Measurements from ENCODE around the gene MINDY4. TPM values are rescaled to one million over a fixed set of nuclear protein-coding genes. Genes with fewer than 3 reads are reported as not detected.
"Not testable (repeated sequence)": the region's sequence is repeated elsewhere in the genome, so short reads cannot be mapped to it uniquely, and the experiment has no call there.

MINDY4 gene
- total RNA-seq, 1 donor from 2014 or later, result 8.4 TPM

DNA sequence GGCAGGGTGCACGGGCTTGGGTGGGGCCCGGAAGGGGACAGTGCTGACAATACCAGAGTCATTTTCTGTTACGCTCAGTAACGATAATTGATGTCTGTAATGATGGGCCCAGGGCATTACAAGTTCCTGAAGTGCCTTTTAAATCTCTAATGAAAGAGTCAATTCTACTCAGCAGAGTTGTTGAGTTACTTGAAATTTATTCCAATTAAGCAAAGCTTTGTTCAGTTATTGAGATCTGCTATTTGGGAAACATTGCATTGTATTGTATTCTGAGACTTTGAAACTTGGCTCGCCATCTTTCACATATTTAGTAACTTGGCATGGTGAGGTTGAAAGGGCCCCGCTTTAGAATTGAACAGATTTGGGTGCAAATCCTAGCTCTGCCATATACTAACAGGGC lies 34.7 kb downstream of the MINDY4 start:
- Mint-ChIP-seq H3K4me1 (ENCODE audit: unreplicated experiment) (peaks cover 6% of the 10 kb centered on the region), H3K27me3 (no peaks in the 10 kb centered on the region), H3K36me3 (peaks cover 10% of the 10 kb centered on the region), H3K27ac (no peak overlapping the region), H3K9me3 (no peaks in the 10 kb centered on the region), H3K4me3 (no peak overlapping the region)
- TF ChIP-seq, protein P1, sequence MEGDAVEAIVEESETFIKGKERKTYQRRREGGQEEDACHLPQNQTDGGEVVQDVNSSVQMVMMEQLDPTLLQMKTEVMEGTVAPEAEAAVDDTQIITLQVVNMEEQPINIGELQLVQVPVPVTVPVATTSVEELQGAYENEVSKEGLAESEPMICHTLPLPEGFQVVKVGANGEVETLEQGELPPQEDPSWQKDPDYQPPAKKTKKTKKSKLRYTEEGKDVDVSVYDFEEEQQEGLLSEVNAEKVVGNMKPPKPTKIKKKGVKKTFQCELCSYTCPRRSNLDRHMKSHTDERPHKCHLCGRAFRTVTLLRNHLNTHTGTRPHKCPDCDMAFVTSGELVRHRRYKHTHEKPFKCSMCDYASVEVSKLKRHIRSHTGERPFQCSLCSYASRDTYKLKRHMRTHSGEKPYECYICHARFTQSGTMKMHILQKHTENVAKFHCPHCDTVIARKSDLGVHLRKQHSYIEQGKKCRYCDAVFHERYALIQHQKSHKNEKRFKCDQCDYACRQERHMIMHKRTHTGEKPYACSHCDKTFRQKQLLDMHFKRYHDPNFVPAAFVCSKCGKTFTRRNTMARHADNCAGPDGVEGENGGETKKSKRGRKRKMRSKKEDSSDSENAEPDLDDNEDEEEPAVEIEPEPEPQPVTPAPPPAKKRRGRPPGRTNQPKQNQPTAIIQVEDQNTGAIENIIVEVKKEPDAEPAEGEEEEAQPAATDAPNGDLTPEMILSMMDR (conservative IDR thresholded peaks at IDR 0.05), result no peak
- DNase-seq (ENCODE audit: extremely low spot score, unreplicated experiment), result no peak

DNA sequence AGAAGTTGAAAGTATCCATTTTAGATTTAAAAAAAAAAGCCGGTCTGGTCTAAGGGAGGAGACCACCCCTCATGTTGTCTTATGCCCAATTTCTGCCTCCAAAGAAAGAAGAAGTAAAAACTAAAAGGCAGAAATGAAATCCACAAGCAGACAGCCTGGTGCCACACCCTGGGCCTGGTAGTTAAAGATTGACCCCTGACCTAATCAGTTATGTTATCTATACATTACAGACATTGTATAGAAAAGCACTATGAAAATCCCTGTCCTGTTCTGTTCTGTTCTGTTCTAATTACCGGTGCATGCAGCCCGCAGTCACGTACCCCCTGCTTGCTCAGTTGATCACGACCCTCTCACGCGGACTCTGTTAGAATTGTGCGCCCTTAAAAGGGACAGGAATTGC lies 36.3 kb downstream of the MINDY4 start:
- H3K4me1 Mint-ChIP-seq (ENCODE audit: unreplicated experiment); H3K27me3 Mint-ChIP-seq; H3K27ac Mint-ChIP-seq; DNase-seq (ENCODE audit: extremely low spot score, unreplicated experiment); H3K4me3 Mint-ChIP-seq; H3K9me3 Mint-ChIP-seq: not testable (repeated sequence)
- peaks cover 15% of the 10 kb centered on the region for H3K36me3 Mint-ChIP-seq

DNA sequence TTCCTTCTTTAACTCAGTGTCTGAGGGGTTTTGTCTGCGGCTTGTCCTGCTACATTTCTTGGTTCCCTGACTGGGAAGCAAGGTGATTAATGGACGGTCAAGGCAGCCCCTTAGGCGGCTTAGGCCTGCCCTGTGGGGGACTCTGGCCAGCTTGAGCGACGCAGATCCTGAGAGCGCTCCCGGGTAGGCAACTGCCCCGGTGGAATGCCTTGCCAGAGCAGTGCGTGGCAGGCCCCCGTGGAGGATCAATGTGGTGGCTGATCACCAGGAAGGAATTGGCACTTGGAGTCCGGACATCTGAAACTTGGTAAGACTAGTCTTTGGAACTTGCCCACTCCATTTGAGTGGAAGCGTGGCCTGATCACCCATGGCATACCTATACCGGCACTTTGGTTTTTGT lies 36.7 kb downstream of the MINDY4 start:
- H3K36me3 Mint-ChIP-seq, result peaks cover 14% of the 10 kb centered on the region
- H3K4me1 Mint-ChIP-seq (ENCODE audit: unreplicated experiment); H3K9me3 Mint-ChIP-seq; DNase-seq (ENCODE audit: extremely low spot score, unreplicated experiment); H3K27me3 Mint-ChIP-seq; H3K4me3 Mint-ChIP-seq; H3K27ac Mint-ChIP-seq: not testable (repeated sequence)

DNA sequence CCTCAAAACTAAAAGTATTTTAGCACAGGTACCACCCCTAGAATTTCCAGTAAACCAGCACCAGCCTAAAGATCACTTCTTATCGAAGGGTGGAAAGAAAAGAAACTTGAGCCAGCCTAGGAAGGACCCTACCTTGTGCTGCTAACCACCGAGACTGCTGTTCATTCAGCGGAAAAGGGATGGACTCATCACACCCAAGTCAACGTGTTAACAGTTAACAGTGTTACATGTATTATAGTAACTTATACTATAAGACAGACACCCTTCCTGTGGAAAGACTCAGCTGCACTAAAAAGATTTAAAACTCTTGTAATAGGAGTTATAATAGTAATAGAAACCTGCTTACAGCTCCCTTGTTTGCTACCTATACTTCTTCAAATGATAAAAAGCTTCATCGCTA lies 39.8 kb downstream of the MINDY4 start:
- TF ChIP-seq, protein P1 (conservative IDR thresholded peaks at IDR 0.05), result no peak
- peaks cover 10% of the 10 kb centered on the region for H3K36me3 Mint-ChIP-seq
- H3K4me1 Mint-ChIP-seq (ENCODE audit: unreplicated experiment), result no peaks in the 10 kb centered on the region
- DNase-seq (ENCODE audit: extremely low spot score, unreplicated experiment), result no peak
- no peaks in the 10 kb centered on the region for H3K27me3 Mint-ChIP-seq
- H3K27ac Mint-ChIP-seq, result no peak overlapping the region
- H3K9me3 Mint-ChIP-seq, result no peaks in the 10 kb centered on the region
- H3K4me3 Mint-ChIP-seq, result no peak overlapping the region

DNA sequence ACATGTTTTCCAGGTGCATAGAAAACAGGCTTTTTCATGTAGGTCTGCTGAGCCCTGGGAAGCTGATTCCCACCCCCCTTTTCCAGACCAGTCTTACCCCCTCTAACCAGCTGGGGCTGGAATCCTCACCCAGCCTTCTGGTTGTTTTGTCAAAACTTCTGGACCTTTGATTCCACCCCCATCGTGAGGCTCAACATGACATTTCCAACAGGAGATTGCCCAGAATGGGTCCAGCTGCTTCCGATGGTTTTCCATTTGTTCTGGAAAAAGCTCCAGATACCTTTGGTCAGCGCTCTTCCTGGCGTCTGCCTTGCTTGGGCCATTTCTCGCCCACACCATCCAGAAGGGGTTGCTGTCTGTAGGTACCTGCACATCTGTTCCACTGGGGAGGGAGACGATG lies 41.5 kb downstream of the MINDY4 start:
- TF ChIP-seq, protein P1 (conservative IDR thresholded peaks at IDR 0.05), result no peak
- H3K36me3 Mint-ChIP-seq, result peaks cover 10% of the 10 kb centered on the region
- H3K27me3 Mint-ChIP-seq, result no peaks in the 10 kb centered on the region
- no peak overlapping the region for H3K27ac Mint-ChIP-seq
- H3K4me3 Mint-ChIP-seq, result no peak overlapping the region
- H3K4me1 Mint-ChIP-seq (ENCODE audit: unreplicated experiment), result no peaks in the 10 kb centered on the region
- no peak for DNase-seq (ENCODE audit: extremely low spot score, unreplicated experiment)
- no peaks in the 10 kb centered on the region for H3K9me3 Mint-ChIP-seq

DNA sequence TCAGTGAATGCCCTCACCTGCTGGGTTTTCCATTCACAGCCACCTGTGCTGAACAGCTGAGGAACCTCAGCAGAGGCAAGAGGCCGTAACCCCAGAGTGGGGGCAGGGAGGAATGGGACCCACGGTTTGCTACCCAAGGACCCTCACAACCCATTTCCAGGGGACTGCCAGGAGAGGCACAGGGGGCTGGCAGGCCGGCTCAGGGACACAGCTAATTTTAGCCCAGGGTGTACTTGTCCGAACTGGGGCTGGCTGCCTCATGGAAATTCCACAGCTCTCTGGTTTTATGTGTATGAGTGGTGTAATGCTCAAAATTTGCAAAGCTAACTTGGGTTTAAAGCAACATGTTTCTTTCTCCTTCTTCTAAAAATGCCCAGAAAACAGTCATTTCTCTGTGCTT lies 42.2 kb downstream of the MINDY4 start:
- Mint-ChIP-seq H3K27me3 (no peaks in the 10 kb centered on the region), H3K4me1 (ENCODE audit: unreplicated experiment) (no peaks in the 10 kb centered on the region), H3K36me3 (peaks cover 5% of the 10 kb centered on the region), H3K27ac (no peak overlapping the region), H3K9me3 (no peaks in the 10 kb centered on the region), H3K4me3 (no peak overlapping the region)
- TF ChIP-seq, protein P1 (conservative IDR thresholded peaks at IDR 0.05), result no peak
- no peak for DNase-seq (ENCODE audit: extremely low spot score, unreplicated experiment)

DNA sequence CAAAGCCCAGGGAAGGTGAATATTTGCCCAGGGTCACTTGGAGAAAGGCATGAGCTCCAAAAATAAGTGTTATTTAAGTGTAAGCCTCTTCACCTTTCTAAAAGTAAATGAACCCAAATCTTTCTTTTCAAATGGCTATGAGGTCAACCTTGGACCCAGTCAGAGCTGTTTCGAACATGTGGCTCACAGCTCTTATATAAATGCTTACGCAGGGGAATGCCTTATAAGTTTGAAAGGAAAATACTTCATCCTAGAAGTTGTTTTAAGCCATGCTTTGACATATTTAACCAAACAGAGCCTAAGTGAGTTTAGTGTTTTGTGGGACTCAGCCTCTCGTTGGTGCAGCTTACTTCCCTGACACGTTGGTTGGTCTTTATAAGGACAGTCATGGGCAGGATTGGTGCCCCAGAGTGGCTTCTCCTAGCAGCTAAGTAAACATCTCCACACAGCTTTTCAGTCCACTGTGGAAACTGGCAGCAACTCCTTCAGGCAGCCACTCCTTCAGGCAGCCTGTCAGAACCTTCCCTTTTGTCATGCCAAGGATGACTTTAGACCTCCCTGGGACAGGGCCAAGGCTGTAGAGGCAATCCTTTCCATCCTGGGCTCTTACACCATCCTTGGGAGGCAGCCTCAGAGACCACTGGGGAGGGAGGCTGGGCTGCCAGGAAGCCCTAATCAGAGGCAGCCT lies 43.6 kb downstream of the MINDY4 start:
- no peaks in the 10 kb centered on the region for H3K4me1 Mint-ChIP-seq (ENCODE audit: unreplicated experiment)
- no peaks in the 10 kb centered on the region for H3K9me3 Mint-ChIP-seq
- TF ChIP-seq, protein P1 (conservative IDR thresholded peaks at IDR 0.05), result no peak
- no peaks in the 10 kb centered on the region for H3K27me3 Mint-ChIP-seq
- DNase-seq (ENCODE audit: extremely low spot score, unreplicated experiment), result no peak
- no peak overlapping the region for H3K27ac Mint-ChIP-seq
- H3K4me3 Mint-ChIP-seq, result no peak overlapping the region
- H3K36me3 Mint-ChIP-seq, result peaks cover 5% of the 10 kb centered on the region

Data from type B pancreatic cell (in vitro differentiated cells).